Ovary (tissue), 3 donors: ENCODE results near the gene MED13.

Experiments
- CTCF ChIP-seq, 3 donors: fragments of 450-650 bp in 2 of 3; fragments of 200-600 bp in 1 of 3; IDR thresholded peaks; one replicate each; pipeline versions ENCODE4 v1.5.1 to v1.8.0; 2016 to 2022; ENCODE audit warnings: antibody characterized with exemption in 3 of 3, mild to moderate bottlenecking in 1 of 3
- EP300 ChIP-seq: sonication (generic); formaldehyde crosslinking; IDR thresholded peaks from one replicate; pipeline ENCODE4 v1.6.1; 2017; ENCODE audit warnings: antibody characterized with exemption
- POLR2A ChIP-seq: fragments of 450-650 bp; IDR thresholded peaks from one replicate; pipeline ENCODE4 v1.6.1; 2017; ENCODE audit warnings: antibody characterized with exemption, mild to moderate bottlenecking, moderate library complexity
- donor health status: DM: no; HTN: no; CAD: no.

DNA sequence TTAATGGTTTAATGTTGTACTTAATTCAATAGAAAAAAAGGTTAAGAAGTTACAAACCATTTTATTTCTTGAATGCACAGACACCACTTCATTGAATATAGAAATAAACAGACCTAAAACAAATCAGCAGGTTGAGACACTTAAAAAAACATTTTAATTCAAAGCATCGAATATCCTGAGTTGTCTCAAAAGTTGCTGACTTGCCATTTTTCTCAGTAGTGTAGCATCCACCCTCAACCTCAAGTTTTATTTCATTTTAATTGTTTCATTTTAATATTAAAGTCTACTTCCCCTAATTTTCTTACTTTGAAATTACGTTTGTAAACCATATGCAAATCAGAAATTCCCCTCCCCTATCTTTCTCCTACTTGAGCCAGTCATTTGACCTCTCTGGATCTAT, 5.8 kb upstream of the MED13 start:
- TF ChIP-seq CTCF (IDR thresholded peaks at IDR 0.05) = no peak
- no peak for TF ChIP-seq EP300
- no peak for TF ChIP-seq POLR2A
